Lower lobe of right lung (tissue), 2 donors: ENCODE data around the gene WDR48. TPM values are rescaled to one million over a fixed set of nuclear protein-coding genes. Genes with fewer than 3 reads are reported as not detected.

Experiments
- ATAC-seq, 2 donors: fragments of 200-7000 bp; cut with Tn5 transposase; one replicate each; pipeline ENCODE4 v1.9.1; 2020 to 2022; ENCODE audit warnings: mild to moderate bottlenecking in 2 of 2, moderate library complexity in 2 of 2
- DNase-seq: peaks from one replicate; pipeline ENCODE4 v3.0.0-alpha.2; 2020
- H3K27ac ChIP-seq: fragments of 200-600 bp; one replicate; pipeline ENCODE4 v1.8.0; 2022
- H3K27me3 ChIP-seq: fragments of 200-600 bp; one replicate; pipeline ENCODE4 v1.8.0; 2022; ENCODE audit warnings: low read depth
- H3K36me3 ChIP-seq: fragments of 200-600 bp; one replicate; pipeline ENCODE4 v1.8.0; 2022; ENCODE audit warnings: mild to moderate bottlenecking
- H3K4me1 ChIP-seq: fragments of 200-600 bp; one replicate; pipeline ENCODE4 v1.8.0; 2022
- H3K4me3 ChIP-seq: fragments of 200-600 bp; one replicate; pipeline ENCODE4 v1.8.0; 2022; ENCODE audit warnings: mild to moderate bottlenecking
- H3K9me3 ChIP-seq: fragments of 200-600 bp; one replicate; pipeline ENCODE4 v1.8.0; 2022
- CTCF ChIP-seq: fragments of 200-600 bp; IDR thresholded peaks from one replicate; pipeline ENCODE4 v1.8.0; 2022; ENCODE audit warnings: antibody characterized with exemption, mild to moderate bottlenecking
- intact Hi-C: fragments of 100-400 bp; cut with DNase I; formaldehyde crosslinking; loops from one replicate; pipeline ENCODE4 v1.11.0; 2022
- total RNA-seq: library from RNA; stranded (reverse); fragmentation: NEBNext Ultra II Directional; extraction: Animal tissue kit (Norgen Biotek cat#: 25700); gene quantifications from one replicate; pipeline ENCODE4 v1.2.1, GENCODE V29; 2021
- donor health status: DM: no; HTN: yes; CAD: no; lungs with severe emphysema.

The WDR48 gene
- total RNA-seq, 1 donor from 2014 or later, result 44.2 TPM

GRCh38 chr3:39088456-39088855 is 36.6 kb downstream of the WDR48 start:
- no peak for ATAC-seq

GRCh38 chr3:39088889-39089288 is 37.1 kb downstream of the WDR48 start:
- H3K27me3 ChIP-seq, result no peaks in the 10 kb centered on the region
- no peaks in the 10 kb centered on the region for H3K9me3 ChIP-seq
- peaks cover 99% of the 10 kb centered on the region for H3K36me3 ChIP-seq
- H3K4me1 ChIP-seq, result no peaks in the 10 kb centered on the region
- no peak for DNase-seq
- intact Hi-C loops, result no loop called here
- H3K27ac ChIP-seq, result no peak overlapping the region
- no peak for TF ChIP-seq CTCF
- no peak for ATAC-seq
- H3K4me3 ChIP-seq, result no peak overlapping the region

More at GRCh38 chr3:39088456-39088855, 36.6 kb downstream of the WDR48 start:
- no peak for TF ChIP-seq CTCF
- DNase-seq, result no peak
- Histone ChIP-seq H3K27me3 (no peaks in the 10 kb centered on the region), H3K36me3 (peaks cover 99% of the 10 kb centered on the region), H3K9me3 (no peaks in the 10 kb centered on the region), H3K4me3 (no peak overlapping the region), H3K4me1 (no peaks in the 10 kb centered on the region), H3K27ac (no peak overlapping the region)
- intact Hi-C loops, result no loop called here

GRCh38 chr3:39090922-39091321 is 39.1 kb downstream of the WDR48 start:
- no peaks in the 10 kb centered on the region for H3K9me3 ChIP-seq
- no peaks in the 10 kb centered on the region for H3K4me1 ChIP-seq
- no peak overlapping the region for H3K27ac ChIP-seq
- ATAC-seq, result no peak
- intact Hi-C loops, result no loop called here
- H3K36me3 ChIP-seq, result peaks cover 100% of the 10 kb centered on the region
- no peak overlapping the region for H3K4me3 ChIP-seq
- H3K27me3 ChIP-seq, result no peaks in the 10 kb centered on the region
- TF ChIP-seq CTCF, result no peak
- DNase-seq, result no peak

GRCh38 chr3:39094851-39095677 is 43.2 kb downstream of the WDR48 start:
- no peaks in the 10 kb centered on the region for H3K9me3 ChIP-seq
- ATAC-seq (no peak), DNase-seq (no peak)
- H3K36me3 ChIP-seq, result peaks cover 100% of the 10 kb centered on the region
- H3K27me3 ChIP-seq, result no peaks in the 10 kb centered on the region
- intact Hi-C loops, result no loop called here
- no peak for TF ChIP-seq CTCF
- no peak overlapping the region for H3K27ac ChIP-seq
- no peaks in the 10 kb centered on the region for H3K4me1 ChIP-seq
- H3K4me3 ChIP-seq, result no peak overlapping the region

GRCh38 chr3:39095778-39096177 is 44.0 kb downstream of the WDR48 start:
- Histone ChIP-seq H3K4me3 (no peak overlapping the region), H3K27me3 (no peaks in the 10 kb centered on the region), H3K9me3 (no peaks in the 10 kb centered on the region), H3K4me1 (no peaks in the 10 kb centered on the region), H3K36me3 (peaks cover 100% of the 10 kb centered on the region), H3K27ac (no peak overlapping the region)
- ATAC-seq (no peak), DNase-seq (no peak)
- TF ChIP-seq CTCF, result no peak
- intact Hi-C loops, result no loop called here
